ENCODE measurements around the gene NUMB.

GRCh38 chr14:73465823-73466532 lies 7.6 kb upstream of the NUMB start:
- TF ChIP-seq CTCF (conservative IDR thresholded peaks at IDR 0.05; ENCODE audit: low read depth, low read length): no peak
- TF ChIP-seq CEBPB (IDR thresholded peaks at IDR 0.05; ENCODE audit: low read depth, low read length): no peak
- TF ChIP-seq MXI1 (IDR thresholded peaks at IDR 0.05; ENCODE audit: borderline replicate concordance, low read depth, low read length): no peak
- TF ChIP-seq MAFK (IDR thresholded peaks at IDR 0.05; ENCODE audit: low read depth, low read length): no peak
- TF ChIP-seq NFE2L2 (IDR thresholded peaks at IDR 0.05; ENCODE audit: low read depth, low read length): no peak
- TF ChIP-seq POLR2A (IDR thresholded peaks at IDR 0.05; ENCODE audit: low read depth, low read length): no peak
- TF ChIP-seq RCOR1 (IDR thresholded peaks at IDR 0.05; ENCODE audit: insufficient replicate concordance, low read length): no peak
- no peak for TF ChIP-seq FOS (IDR thresholded peaks at IDR 0.05; ENCODE audit: low read depth, low read length)
- TF ChIP-seq RFX5 (IDR thresholded peaks at IDR 0.05; ENCODE audit: low read depth, low read length): no peak

Data from IMR-90 (cell line).